CD4-positive, alpha-beta T cell (primary cell): ENCODE measurements around the gene CBX4. TPM values are rescaled to one million over a fixed set of nuclear protein-coding genes. Genes with fewer than 3 reads are reported as not detected.
A peak's percentile ranks its signal among the peaks of the same experiment; 100 is the strongest.

Source experiments
- ATAC-seq: fragments of 200-7000 bp; cut with Tn5 transposase; one replicate; pipeline ENCODE4 v1.10.0; 2022; ENCODE audit warnings: mild to moderate bottlenecking; ENCODE audit not compliant: poor library complexity
- CTCF ChIA-PET: fragments of 350-600 bp; sonication (Branson Sonifier 250); formaldehyde crosslinking; loops from one replicate; lab custom pipeline; 2021; ENCODE audit warnings: antibody characterized with exemption, inconsistent platforms; lab: Charles Lee
- POLR2A ChIA-PET: fragments of 350-600 bp; sonication (Branson Sonifier 250); formaldehyde crosslinking; loops from one replicate; lab custom pipeline; 2021; ENCODE audit warnings: antibody characterized with exemption, inconsistent platforms; lab: Charles Lee
- DNase-seq, 14 experiments: peaks; one replicate each; pipeline ENCODE4 v3.0.0-alpha.2; 2013 to 2020; ENCODE audit warnings: mixed read lengths in 2 of 14
- H3K27ac ChIP-seq, 2 donors: one replicate each; pipeline versions ENCODE4 v1.5.1 to v1.7.0; 2013; ENCODE audit warnings: low read length in 2 of 2, low read depth in 1 of 2, mild to moderate bottlenecking in 1 of 2
- H3K27me3 ChIP-seq, 2 experiments: 1 replicate in 1 of 2; 2 replicates in 1 of 2; pipeline versions ENCODE4 v1.6.1 to v1.7.0; 2013; ENCODE audit warnings: low read length in 2 of 2, control low read depth in 1 of 2, mild to moderate bottlenecking in 1 of 2, moderate library complexity in 1 of 2; ENCODE audit not compliant: insufficient read depth in 2 of 2, control insufficient read depth in 1 of 2
- H3K36me3 ChIP-seq: one replicate; pipeline ENCODE4 v1.6.1; 2013; ENCODE audit warnings: low read length, control low read depth; ENCODE audit not compliant: insufficient read depth
- H3K4me1 ChIP-seq: one replicate; pipeline ENCODE4 v1.6.1; 2013; ENCODE audit warnings: low read length, control low read depth; ENCODE audit not compliant: insufficient read depth
- H3K4me3 ChIP-seq: one replicate; pipeline ENCODE4 v1.5.1; 2013; ENCODE audit warnings: mild to moderate bottlenecking, low read length, moderate library complexity
- H3K9me3 ChIP-seq, 2 experiments: 1 replicate in 1 of 2; 2 replicates in 1 of 2; pipeline versions ENCODE4 v1.6.1 to v1.7.0; 2013; ENCODE audit warnings: low read length in 2 of 2, mild to moderate bottlenecking in 2 of 2, control low read depth in 1 of 2, moderate library complexity in 1 of 2; ENCODE audit not compliant: control insufficient read depth in 1 of 2, insufficient read depth in 1 of 2
- H3K27ac Mint-ChIP-seq: one replicate; pipeline ENCODE4 v1.8.0; 2020; ENCODE audit warnings: mixed read lengths
- H3K27me3 Mint-ChIP-seq: one replicate; pipeline ENCODE4 v1.8.0; 2021; ENCODE audit warnings: mixed read lengths
- H3K36me3 Mint-ChIP-seq: one replicate; pipeline ENCODE4 v1.8.0; 2021; ENCODE audit warnings: low read depth, mixed read lengths
- H3K4me1 Mint-ChIP-seq: one replicate; pipeline ENCODE4 v1.8.0; 2021; ENCODE audit warnings: low read depth, mixed read lengths
- H3K4me3 Mint-ChIP-seq: one replicate; pipeline ENCODE4 v1.8.0; 2020; ENCODE audit warnings: mild to moderate bottlenecking, mixed read lengths
- H3K9me3 Mint-ChIP-seq: one replicate; pipeline ENCODE4 v1.8.0; 2020; ENCODE audit warnings: mixed read lengths
- CTCF ChIP-seq: fragments of 200-600 bp; IDR thresholded peaks from one replicate; pipeline ENCODE4 v1.8.0; 2022; ENCODE audit warnings: antibody characterized with exemption, mild to moderate bottlenecking
- intact Hi-C, 2 experiments: fragments of 100-400 bp; cut with DNase I in 1 of 2; cut with micrococcal nuclease in 1 of 2; formaldehyde crosslinking; loops; one replicate each; pipeline versions ENCODE4 v1.15.1 to v1.9.0; 2023 to 2025; cut with DNase I, micrococcal nuclease
- total RNA-seq, 174 experiments: library from RNA in 2 of 174; stranded (reverse) in 2 of 174; gene quantifications; one replicate each; pipeline ENCODE4 v1.2.3 and lab custom pipeline; 2021 to 2026

The CBX4 gene
- total RNA-seq, 2 experiments from 2014 or later = 196 to 202 TPM

- Mint-ChIP-seq H3K27ac (peak overlapping the region; percentile 39), H3K36me3 (peaks cover 5% of the 10 kb centered on the region), H3K4me1 (peaks cover 51% of the 10 kb centered on the region), H3K27me3 (peaks cover 80% of the 10 kb centered on the region), H3K9me3 (no peaks in the 10 kb centered on the region), H3K4me3 (peak overlapping the region; percentile 15)
- Histone ChIP-seq H3K27me3 (peaks cover 90 to 96% of the 10 kb centered on the region in 2 experiments), H3K27ac (no peak overlapping the region), H3K4me1 (peaks cover 78% of the 10 kb centered on the region), H3K4me3 (no peak overlapping the region), H3K36me3 (no peaks in the 10 kb centered on the region), H3K9me3 (peaks cover 0 to 76% of the 10 kb centered on the region in 2 experiments)
- no peak for TF ChIP-seq CTCF
- POLR2A ChIA-PET = interaction anchor here (2.3 to 10.2 kb wide), 2 partner anchors 9 to 39 kb away, joined by 10 to 127 read pairs; partner anchors contain the start of gene CBX4
- no peak for ATAC-seq
- CTCF ChIA-PET = no interaction called here
- no peak for DNase-seq
- intact Hi-C loops = no loop called here
Observed at GRCh38 chr17:79802039-79802735, 37.1 kb downstream of the CBX4 start.

GRCh38 chr17:79801156-79802038 lies 37.8 kb downstream of the CBX4 start:
- H3K27ac Mint-ChIP-seq = peak overlapping the region; percentile 39
- H3K4me3 ChIP-seq = no peak overlapping the region
- CTCF ChIA-PET = interaction anchor here (0.6 kb wide), 1 partner anchor 39 kb away, joined by 3 read pairs; no protein-coding TSS in a partner anchor
- peaks cover 83 to 88% of the 10 kb centered on the region in 2 experiments for H3K27me3 ChIP-seq
- H3K27me3 Mint-ChIP-seq = peaks cover 76% of the 10 kb centered on the region
- peaks cover 57% of the 10 kb centered on the region for H3K4me1 Mint-ChIP-seq
- H3K36me3 Mint-ChIP-seq = peaks cover 10% of the 10 kb centered on the region
- H3K9me3 ChIP-seq = peaks cover 0 to 75% of the 10 kb centered on the region in 2 experiments
- DNase-seq = peak in 2 of 14 experiments; percentile 23
- ATAC-seq = no peak
- H3K4me1 ChIP-seq = peaks cover 83% of the 10 kb centered on the region
- no peaks in the 10 kb centered on the region for H3K9me3 Mint-ChIP-seq
- H3K27ac ChIP-seq = no peak overlapping the region
- TF ChIP-seq CTCF = no peak
- intact Hi-C loops = no loop called here
- H3K36me3 ChIP-seq = no peaks in the 10 kb centered on the region
- POLR2A ChIA-PET = interaction anchor here (2.3 to 10.2 kb wide), 2 partner anchors 10 to 40 kb away, joined by 10 to 127 read pairs; partner anchors contain the start of gene CBX4
- peak overlapping the region; percentile 11 for H3K4me3 Mint-ChIP-seq
